Measurements from ENCODE around the gene AVPR2. TPM values are rescaled to one million over a fixed set of nuclear protein-coding genes. Genes with fewer than 3 reads are reported as not detected.

Gene AVPR2
- total and polyA plus RNA-seq, 2 donors = 0.53 to 7.7 TPM

DNA sequence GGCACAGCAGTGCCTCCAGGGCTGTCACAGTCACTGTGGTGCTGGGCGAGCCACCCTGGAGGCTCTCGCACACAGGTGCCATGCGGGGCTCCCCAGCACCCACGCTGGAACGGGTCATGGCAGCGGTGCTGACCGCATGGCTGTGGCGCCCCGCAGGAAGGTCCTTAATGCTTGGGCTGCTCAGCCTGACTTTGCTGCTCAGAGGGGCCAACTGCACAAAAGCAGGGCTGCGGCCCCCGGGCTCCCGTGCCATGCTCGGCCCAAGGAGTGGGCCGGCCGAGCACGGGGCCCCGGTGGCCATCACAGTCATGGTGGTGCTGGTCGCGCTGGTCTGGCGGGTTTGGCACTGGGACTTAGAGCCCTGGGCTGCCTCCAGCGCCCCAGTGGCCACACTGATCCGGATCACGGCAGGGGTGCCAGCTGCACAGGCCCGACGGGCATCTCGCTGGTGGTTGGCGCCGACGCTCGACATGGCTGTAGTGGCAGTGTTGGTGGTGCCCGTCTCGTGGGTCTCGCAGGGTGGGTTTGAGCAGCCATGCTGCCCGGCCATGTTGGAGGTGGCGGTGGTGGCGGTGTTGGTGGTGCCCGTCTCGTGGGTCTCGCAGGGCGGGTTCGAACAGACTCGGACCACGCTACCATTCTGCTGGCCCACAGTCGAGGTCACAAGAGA is 50.2 kb downstream of the AVPR2 start:
- no peak for DNase-seq (ENCODE audit: extremely low spot score)
- 95% methylated on average over 44 of the region's 44 CpGs for WGBS
- Histone ChIP-seq H3K36me3 (ENCODE audit: insufficient read depth) (no peaks in the 10 kb centered on the region), H3K4me1 (ENCODE audit: insufficient read depth) (no peaks in the 10 kb centered on the region), H3K4me3 (ENCODE audit: low read depth, low read length) (no peak overlapping the region), H3K27ac (ENCODE audit: low read depth) (no peak overlapping the region)

- H3K4me1 ChIP-seq (ENCODE audit: insufficient read depth) = no peaks in the 10 kb centered on the region
Observed at GRCh38 chrX:153955228-153955732, 50.8 kb downstream of the AVPR2 start.

DNA sequence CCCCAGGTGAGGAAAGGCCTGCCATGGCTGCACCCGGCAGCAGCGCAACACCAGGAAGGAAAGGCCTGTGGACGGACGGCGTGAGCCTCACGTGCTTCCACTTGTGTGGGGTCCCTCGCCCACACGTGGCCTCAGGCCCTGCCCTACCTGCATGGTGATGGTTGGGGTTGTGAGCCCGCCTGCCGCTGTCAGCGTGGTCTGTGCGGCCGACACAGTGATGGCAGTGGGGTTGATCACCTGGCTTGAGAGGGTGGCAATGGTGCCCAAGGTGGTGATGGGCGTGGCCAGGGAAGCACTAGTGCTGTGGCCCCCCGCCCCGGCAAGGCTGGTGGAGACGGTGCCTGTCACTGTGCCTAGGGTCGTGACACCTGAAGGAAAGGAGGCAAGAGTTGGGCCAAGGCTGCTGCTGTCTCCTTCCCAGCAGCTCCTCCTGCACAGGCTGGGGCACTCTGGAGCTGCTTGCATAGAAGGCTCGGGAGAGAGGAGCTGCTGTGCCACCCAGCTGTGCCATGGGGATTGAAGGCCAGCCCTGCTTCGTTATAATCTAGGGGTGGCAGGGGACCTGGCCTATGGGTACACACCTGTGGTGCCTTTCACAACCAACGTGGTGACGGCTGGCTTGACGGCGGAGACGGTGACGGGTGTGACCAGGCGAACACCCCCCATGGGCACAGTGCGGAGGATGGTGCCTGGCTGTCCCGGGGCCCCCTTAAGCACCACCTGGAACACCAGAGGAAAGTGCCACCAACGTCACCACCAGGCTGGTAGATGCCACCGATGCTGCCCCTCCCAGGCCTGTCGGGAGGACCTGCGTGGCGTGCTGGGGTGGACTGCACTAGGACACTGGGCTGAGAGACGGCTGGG is 51.8 kb downstream of the AVPR2 start:
- Histone ChIP-seq H3K36me3 (ENCODE audit: insufficient read depth) (no peaks in the 10 kb centered on the region), H3K27ac (ENCODE audit: low read depth) (no peak overlapping the region), H3K4me1 (ENCODE audit: insufficient read depth) (no peaks in the 10 kb centered on the region), H3K4me3 (ENCODE audit: low read depth, low read length) (no peak overlapping the region)
- WGBS = 87% methylated on average over 35 of the region's 35 CpGs
- DNase-seq (ENCODE audit: extremely low spot score) = no peak

More at GRCh38 chrX:153955228-153955732, 50.8 kb downstream of the AVPR2 start:
- Histone ChIP-seq H3K36me3 (ENCODE audit: insufficient read depth) (no peaks in the 10 kb centered on the region), H3K4me3 (ENCODE audit: low read depth, low read length) (no peak overlapping the region), H3K27ac (ENCODE audit: low read depth) (no peak overlapping the region)
- DNase-seq (ENCODE audit: extremely low spot score) = no peak
- WGBS = 73% methylated on average over 12 of the region's 12 CpGs

Other genes with a start within 250 kb of the AVPR2 start
- gene PNCK, start 230.9 kb upstream of the AVPR2 start, total RNA-seq = 10.3 TPM
- 73.7 TPM for gene PNCK, start 230.9 kb upstream of the AVPR2 start, polyA plus RNA-seq
- 10.0 TPM for gene SLC6A8, start 216.7 kb upstream of the AVPR2 start, total RNA-seq
- 76.1 TPM for gene SLC6A8, start 216.7 kb upstream of the AVPR2 start, polyA plus RNA-seq
- gene BCAP31, start 180.3 kb upstream of the AVPR2 start, total RNA-seq = 68.6 TPM
- 239 TPM for gene BCAP31, start 180.3 kb upstream of the AVPR2 start, polyA plus RNA-seq
- 5.2 TPM for gene ABCD1, start 179.8 kb upstream of the AVPR2 start, total RNA-seq
- 19.0 TPM for gene ABCD1, start 179.8 kb upstream of the AVPR2 start, polyA plus RNA-seq
- 5.9 TPM for gene PLXNB3, start 140.4 kb upstream of the AVPR2 start, total RNA-seq
- gene PLXNB3, start 140.4 kb upstream of the AVPR2 start, polyA plus RNA-seq = 25.8 TPM
- gene SRPK3, start 123.6 kb upstream of the AVPR2 start, total RNA-seq = 4.3 TPM
- gene SRPK3, start 123.6 kb upstream of the AVPR2 start, polyA plus RNA-seq = 2.3 TPM
- 21.0 TPM for gene IDH3G, start 110.3 kb upstream of the AVPR2 start, total RNA-seq
- gene IDH3G, start 110.3 kb upstream of the AVPR2 start, polyA plus RNA-seq = 67.4 TPM
- gene SSR4, start 110.0 kb upstream of the AVPR2 start, total RNA-seq = 102 TPM
- 326 TPM for gene SSR4, start 110.0 kb upstream of the AVPR2 start, polyA plus RNA-seq
- gene PDZD4, start 74.1 kb upstream of the AVPR2 start, total RNA-seq = 6.6 TPM
- 28.0 TPM for gene PDZD4, start 74.1 kb upstream of the AVPR2 start, polyA plus RNA-seq
- 5.6 TPM for gene L1CAM, start 18.5 kb upstream of the AVPR2 start, total RNA-seq
- 12.7 TPM for gene L1CAM, start 18.5 kb upstream of the AVPR2 start, polyA plus RNA-seq
- 11.6 TPM for gene ARHGAP4, start 21.6 kb downstream of the AVPR2 start, total RNA-seq
- 28.4 TPM for gene ARHGAP4, start 21.6 kb downstream of the AVPR2 start, polyA plus RNA-seq
- gene NAA10, start 30.4 kb downstream of the AVPR2 start, total RNA-seq = 24.7 TPM
- 139 TPM for gene NAA10, start 30.4 kb downstream of the AVPR2 start, polyA plus RNA-seq
- gene RENBP, start 40.0 kb downstream of the AVPR2 start, total RNA-seq = 4.4 TPM
- 12.1 TPM for gene RENBP, start 40.0 kb downstream of the AVPR2 start, polyA plus RNA-seq
- 15.4 TPM for gene HCFC1, start 67.1 kb downstream of the AVPR2 start, total RNA-seq
- gene HCFC1, start 67.1 kb downstream of the AVPR2 start, polyA plus RNA-seq = 35.2 TPM
- gene TMEM187, start 68.1 kb downstream of the AVPR2 start, total RNA-seq = 2.3 TPM
- gene TMEM187, start 68.1 kb downstream of the AVPR2 start, polyA plus RNA-seq = 13.6 TPM
- gene IRAK1, start 115.2 kb downstream of the AVPR2 start, total RNA-seq = 9.5 TPM
- 67.2 TPM for gene IRAK1, start 115.2 kb downstream of the AVPR2 start, polyA plus RNA-seq
- gene MECP2, start 193.0 kb downstream of the AVPR2 start, total RNA-seq = 30.5 TPM
- 25.9 TPM for gene MECP2, start 193.0 kb downstream of the AVPR2 start, polyA plus RNA-seq
- not detected for gene OPN1LW, start 239.6 kb downstream of the AVPR2 start, total RNA-seq
- gene OPN1LW, start 239.6 kb downstream of the AVPR2 start, polyA plus RNA-seq = not detected